ENCODE results near the gene DDX24. TPM values are rescaled to one million over a fixed set of nuclear protein-coding genes. Genes with fewer than 3 reads are reported as not detected.

Gene DDX24
- total RNA-seq, 1 experiment from 2014 or later: 174 TPM

GRCh38 chr14:94113908-94114588 is 33.0 kb upstream of the DDX24 start (continued):
- TF ChIP-seq NR3C1 (CRISPR knock-in tag; conservative IDR thresholded peaks at IDR 0.05; ENCODE audit: low read depth) (no peak), ZNF396 (CRISPR knock-in tag; IDR thresholded peaks at IDR 0.05; ENCODE audit: borderline replicate concordance) (no peak), FOXJ3 (CRISPR knock-in tag; IDR thresholded peaks at IDR 0.05; ENCODE audit: borderline replicate concordance) (no peak), NFYB (CRISPR knock-in tag; conservative IDR thresholded peaks at IDR 0.05; ENCODE audit: low read depth) (no peak), ZNF263 (CRISPR knock-in tag; IDR thresholded peaks at IDR 0.05; ENCODE audit: low read depth) (no peak), ZNF121 (CRISPR knock-in tag; IDR thresholded peaks at IDR 0.05) (no peak), ZNF416 (CRISPR knock-in tag; IDR thresholded peaks at IDR 0.05) (no peak), HMGXB4 (CRISPR knock-in tag; IDR thresholded peaks at IDR 0.05) (no peak), E2F5 (CRISPR knock-in tag; IDR thresholded peaks at IDR 0.05) (no peak), ZNF317 (CRISPR knock-in tag; IDR thresholded peaks at IDR 0.05; ENCODE audit: borderline replicate concordance, low read depth) (no peak), MLX (CRISPR knock-in tag; IDR thresholded peaks at IDR 0.05) (no peak)

- ATAC-seq (no peak), DNase-seq (ENCODE audit: low spot score) (no peak)
- Mint-ChIP-seq H3K4me3 (no peak overlapping the region), H3K36me3 (no peaks in the 10 kb centered on the region), H3K27me3 (ENCODE audit: low read depth) (peaks cover 2% of the 10 kb centered on the region; the same call in 1 of the 2 replicates), H3K4me1 (peaks cover 14% of the 10 kb centered on the region; the same call in 1 of the 2 replicates), H3K9me3 (no peaks in the 10 kb centered on the region), H3K27ac (no peak overlapping the region)
- CTCF ChIA-PET: interaction anchor here (2.0 to 2.6 kb wide), 2 partner anchors 16 to 19 kb away, joined by 8 to 9 read pairs; partner anchors contain the start of gene IFI27L2
- TF ChIP-seq MAX (CRISPR knock-in tag; IDR thresholded peaks at IDR 0.05) (no peak), ZNF671 (CRISPR knock-in tag; IDR thresholded peaks at IDR 0.05) (no peak), ATF3 (CRISPR knock-in tag; conservative IDR thresholded peaks at IDR 0.05) (no peak), ZNF263 (CRISPR knock-in tag; IDR thresholded peaks at IDR 0.05; ENCODE audit: low read depth) (no peak), RORB (CRISPR knock-in tag; IDR thresholded peaks at IDR 0.05) (no peak), ZNF219 (CRISPR knock-in tag; IDR thresholded peaks at IDR 0.05; ENCODE audit: borderline replicate concordance) (no peak), E2F1 (CRISPR knock-in tag; IDR thresholded peaks at IDR 0.05) (no peak), E2F4 (CRISPR knock-in tag; IDR thresholded peaks at IDR 0.05; ENCODE audit: borderline replicate concordance, low read depth) (no peak), MYBL2 (CRISPR knock-in tag; IDR thresholded peaks at IDR 0.05) (no peak), NR3C1 (CRISPR knock-in tag; conservative IDR thresholded peaks at IDR 0.05; ENCODE audit: low read depth) (no peak), ESRRA (CRISPR knock-in tag; IDR thresholded peaks at IDR 0.05; ENCODE audit: borderline replicate concordance) (no peak), JAZF1 (CRISPR knock-in tag; IDR thresholded peaks at IDR 0.05) (no peak), CREB1 (CRISPR knock-in tag; IDR thresholded peaks at IDR 0.05) (no peak), ZNF121 (CRISPR knock-in tag; IDR thresholded peaks at IDR 0.05) (no peak), MLX (CRISPR knock-in tag; IDR thresholded peaks at IDR 0.05) (no peak), CBFB (CRISPR knock-in tag; IDR thresholded peaks at IDR 0.05; ENCODE audit: low read depth) (no peak), FOXJ3 (CRISPR knock-in tag; IDR thresholded peaks at IDR 0.05; ENCODE audit: borderline replicate concordance) (no peak)
- POLR2A ChIA-PET: no interaction called here
Measured at GRCh38 chr14:94113490-94113889, 32.5 kb upstream of the DDX24 start.

All from WTC11 (cell line).